GM12878 (cell line): ENCODE data around the gene COL18A1. TPM values are rescaled to one million over a fixed set of nuclear protein-coding genes. Genes with fewer than 3 reads are reported as not detected.

Experiments
- ATAC-seq: fragments of 200-7000 bp; cut with Tn5 transposase; 3 replicates; pipeline ENCODE4 v1.9.1; 2020; ENCODE audit warnings: mild to moderate bottlenecking, moderate library complexity
- BruUV-seq: library from RNA; stranded (reverse); fragments of 400-500 nt; replicated peaks from 2 replicates; lab custom pipeline; 2021; lab: Mats Ljungman, UMichigan
- CTCF ChIA-PET: fragments of 300-600 bp; sonication (Branson Sonifier 250); formaldehyde crosslinking; extraction: SDS; loops from one replicate; lab custom pipeline; 2021; ENCODE audit warnings: inconsistent platforms; lab: Yijun Ruan, JAX
- POLR2A ChIA-PET: fragments of 350-600 bp; formaldehyde crosslinking; extraction: SDS; loops from one replicate; lab custom pipeline; 2021; ENCODE audit warnings: inconsistent platforms; lab: Charles Lee
- RAD21 ChIA-PET: fragments of 300-600 bp; sonication (Branson Sonifier 250); formaldehyde crosslinking; loops from one replicate; lab custom pipeline; 2023; ENCODE audit warnings: antibody characterized with exemption; ENCODE audit not compliant: unreplicated experiment; lab: Charles Lee
- SMC1A ChIA-PET: fragments of 300-600 bp; sonication (Branson Sonifier 250); formaldehyde crosslinking; loops from one replicate; lab custom pipeline; 2023; ENCODE audit not compliant: unreplicated experiment, uncharacterized antibody; lab: Charles Lee
- DNase-seq: peaks from one replicate; pipeline ENCODE4 v3.0.0-alpha.2; 2011; ENCODE audit warnings: low read depth, low spot score
- FAIRE-seq: peaks from 3 replicates; lab custom pipeline; 2011; peaks lifted over from hg19 to GRCh38; lab: Jason Lieb, UNC
- H2AFZ ChIP-seq: 2 replicates; pipeline ENCODE4 v1.6.0; 2011; ENCODE audit warnings: low read depth, low read length, control low read depth; ENCODE audit not compliant: control insufficient read depth
- H3K27ac ChIP-seq: 2 replicates; pipeline ENCODE4 v1.5.1; 2011; ENCODE audit warnings: control low read depth; ENCODE audit not compliant: control insufficient read depth, insufficient read depth
- H3K27me3 ChIP-seq, 2 experiments: replicated peaks in 1 of 2; 2 replicates each; pipeline versions ENCODE4 v1.6.0 to v1.6.1; 2011; ENCODE audit warnings: low read length in 1 of 2; ENCODE audit not compliant: control insufficient read depth in 2 of 2, insufficient read depth in 2 of 2
- H3K36me3 ChIP-seq, 2 experiments: 2 replicates each; pipeline ENCODE4 v1.5.1; 2011; ENCODE audit warnings: low read length in 1 of 2; ENCODE audit not compliant: control insufficient read depth in 2 of 2, insufficient read depth in 2 of 2
- H3K4me1 ChIP-seq: 2 replicates; pipeline ENCODE4 v1.6.1; 2011; ENCODE audit warnings: mild to moderate bottlenecking, low read length, moderate library complexity, mixed read lengths; ENCODE audit not compliant: control insufficient read depth, insufficient read depth
- H3K4me2 ChIP-seq: 2 replicates; pipeline ENCODE4 v1.6.0; 2011; ENCODE audit warnings: control low read depth; ENCODE audit not compliant: control insufficient read depth, insufficient read depth
- H3K4me3 ChIP-seq: fragments of 200-600 bp; sonication (generic); 2 replicates; pipeline ENCODE4 v1.5.1; 2016
- H3K79me2 ChIP-seq: 2 replicates; pipeline ENCODE4 v1.6.0; 2011; ENCODE audit warnings: low read length; ENCODE audit not compliant: control insufficient read depth, insufficient read depth
- H3K9ac ChIP-seq: 2 replicates; pipeline ENCODE4 v1.8.0; 2011; ENCODE audit warnings: low read length, control low read depth, mixed read lengths; ENCODE audit not compliant: control insufficient read depth, insufficient read depth
- H3K9me3 ChIP-seq: replicated peaks from 3 replicates; pipeline ENCODE4 v1.5.1; 2011; ENCODE audit warnings: mild to moderate bottlenecking, low read length; ENCODE audit not compliant: control insufficient read depth, insufficient read depth
- H4K20me1 ChIP-seq: 2 replicates; pipeline ENCODE4 v1.6.0; 2011; ENCODE audit not compliant: control insufficient read depth, insufficient read depth
- ASH2L ChIP-seq: fragments of 300-600, 200-600 bp; sonication (generic); IDR thresholded peaks from 2 replicates; pipeline ENCODE4 v1.6.1; 2017; ENCODE audit warnings: low read depth, mild to moderate bottlenecking, borderline replicate concordance
- CBX3 ChIP-seq: fragments of 200-600 bp; sonication (generic); IDR thresholded peaks from 2 replicates; pipeline ENCODE4 v1.6.1; 2016; ENCODE audit warnings: low read depth, borderline replicate concordance
- HCFC1 ChIP-seq: fragments of 150-350 bp; IDR thresholded peaks from 2 replicates; pipeline ENCODE4 v1.6.1; 2014; ENCODE audit warnings: low read length
- IKZF1 ChIP-seq: fragments of 450-650 bp; conservative IDR thresholded peaks from 2 replicates; pipeline ENCODE4 v1.6.1; 2017; ENCODE audit warnings: antibody characterized with exemption, mild to moderate bottlenecking
- IRF5 ChIP-seq: fragments of 450-650 bp; IDR thresholded peaks from 2 replicates; pipeline ENCODE4 v1.6.1; 2017; ENCODE audit warnings: borderline replicate concordance
- MEF2A ChIP-seq: IDR thresholded peaks from 2 replicates; pipeline ENCODE4 v1.6.1; 2011; ENCODE audit warnings: low read depth, mild to moderate bottlenecking, low read length, moderate library complexity; ENCODE audit not compliant: insufficient read depth
- MTA2 ChIP-seq: fragments of 450-650 bp; IDR thresholded peaks from 2 replicates; pipeline ENCODE4 v1.6.1; 2016; ENCODE audit warnings: low read depth, mild to moderate bottlenecking, moderate library complexity
- NFYB ChIP-seq: IDR thresholded peaks from 2 replicates; pipeline ENCODE4 v1.6.1; 2011; ENCODE audit warnings: low read depth, mild to moderate bottlenecking, low read length, improper control_type of control experiment, moderate library complexity; ENCODE audit not compliant: insufficient read depth
- POLR2AphosphoS5 ChIP-seq: IDR thresholded peaks from 2 replicates; pipeline ENCODE4 v1.6.1; 2011; ENCODE audit warnings: mild to moderate bottlenecking, low read length, inconsistent platforms
- RELA ChIP-seq: fragments of 450-650 bp; IDR thresholded peaks from 2 replicates; pipeline ENCODE4 v1.8.0; 2014; ENCODE audit warnings: borderline replicate concordance; ENCODE audit not compliant: partially characterized antibody
- RUNX3 ChIP-seq: IDR thresholded peaks from 2 replicates; pipeline ENCODE4 v1.6.1; 2012; ENCODE audit warnings: low read length, inconsistent platforms
- TARDBP ChIP-seq: IDR thresholded peaks from 2 replicates; pipeline ENCODE4 v1.6.1; 2016; ENCODE audit warnings: borderline replicate concordance
- USF2 ChIP-seq: IDR thresholded peaks from 2 replicates; pipeline ENCODE4 v1.6.1; 2011; ENCODE audit warnings: low read depth, low read length, improper control_type of control experiment, borderline replicate concordance
- ZBED1 ChIP-seq: IDR thresholded peaks from 2 replicates; pipeline ENCODE4 v1.6.1; 2016; ENCODE audit warnings: borderline replicate concordance
- ZBTB4 ChIP-seq: fragments of 450-650 bp; formaldehyde crosslinking; IDR thresholded peaks from 2 replicates; pipeline ENCODE4 v1.4.0; 2022; ENCODE audit warnings: mild to moderate bottlenecking, moderate library complexity
- ZNF217 ChIP-seq: fragments of 450-650 bp; IDR thresholded peaks from 2 replicates; pipeline ENCODE4 v1.6.1; 2017; ENCODE audit warnings: antibody characterized with exemption, mild to moderate bottlenecking
- ZNF24 ChIP-seq: fragments of 450-650 bp; IDR thresholded peaks from 2 replicates; pipeline ENCODE4 v1.6.1; 2017; ENCODE audit warnings: antibody characterized with exemption, mild to moderate bottlenecking
- ZZZ3 ChIP-seq: IDR thresholded peaks from 2 replicates; pipeline ENCODE4 v1.6.1; 2011; ENCODE audit warnings: low read depth; ENCODE audit not compliant: control insufficient read depth, insufficient read length
- WGBS: methylation state at CpG from one replicate; pipeline ENCODE4 v1.1.6; 2016; ENCODE audit warnings: low lambda C conversion rate; ENCODE audit not compliant: insufficient replicate concordance, insufficient coverage; ENCODE audit errors: missing lambda C conversion rate; 5-methylcytosine and 5-hydroxymethylcytosine counted together
- in situ Hi-C: fragments of 300-500 bp; cut with MboI; formaldehyde crosslinking; loops from 9 replicates; pipeline ENCODE4 v1.14.3; 2018; ENCODE audit warnings: mixed read lengths
- intact Hi-C: fragments of 100-400 bp; cut with micrococcal nuclease; formaldehyde crosslinking; loops from one replicate; pipeline ENCODE4 v1.14.2; 2022; ENCODE audit not compliant: unreplicated experiment
- polyA plus RNA-seq, 11 experiments: library from polyadenylated mRNA; depleted of rRNA in 4 of 11; unstranded in 6 of 11; stranded (reverse) in 5 of 11; fragments of >200 nt; fragmentation: Nextera tagmentation in 4 of 11; fragmentation: Illumina TruSeq in 1 of 11; extraction: Ambion mirVana in 4 of 11; extraction: Trizol in 1 of 11; gene quantifications; 1 replicate in 1 of 11; 2 replicates in 10 of 11; pipeline versions ENCODE4 v1.2.1 to v1.2.3, GENCODE V29; 2011 to 2016; ENCODE audit warnings: inconsistent platforms in 2 of 11, missing spikeins in 2 of 11, low read depth in 1 of 11
- total RNA-seq, 4 experiments: library from RNA; depleted of rRNA in 3 of 4; stranded (reverse); fragments of >200 nt in 3 of 4; fragmentation: Illumina TruSeq in 1 of 4; extraction: Trizol in 1 of 4; gene quantifications; 2 replicates each; pipeline versions ENCODE4 v1.2.1 to v1.2.3, GENCODE V29; 2013 to 2021

Gene COL18A1
- total and polyA plus RNA-seq, 10 of the 15 experiments (the other 5 are each of a cell fraction or from before 2014, with no cell fraction given) = under 0.01 to 0.49 (median 0.09) TPM; not detected in 3

DNA sequence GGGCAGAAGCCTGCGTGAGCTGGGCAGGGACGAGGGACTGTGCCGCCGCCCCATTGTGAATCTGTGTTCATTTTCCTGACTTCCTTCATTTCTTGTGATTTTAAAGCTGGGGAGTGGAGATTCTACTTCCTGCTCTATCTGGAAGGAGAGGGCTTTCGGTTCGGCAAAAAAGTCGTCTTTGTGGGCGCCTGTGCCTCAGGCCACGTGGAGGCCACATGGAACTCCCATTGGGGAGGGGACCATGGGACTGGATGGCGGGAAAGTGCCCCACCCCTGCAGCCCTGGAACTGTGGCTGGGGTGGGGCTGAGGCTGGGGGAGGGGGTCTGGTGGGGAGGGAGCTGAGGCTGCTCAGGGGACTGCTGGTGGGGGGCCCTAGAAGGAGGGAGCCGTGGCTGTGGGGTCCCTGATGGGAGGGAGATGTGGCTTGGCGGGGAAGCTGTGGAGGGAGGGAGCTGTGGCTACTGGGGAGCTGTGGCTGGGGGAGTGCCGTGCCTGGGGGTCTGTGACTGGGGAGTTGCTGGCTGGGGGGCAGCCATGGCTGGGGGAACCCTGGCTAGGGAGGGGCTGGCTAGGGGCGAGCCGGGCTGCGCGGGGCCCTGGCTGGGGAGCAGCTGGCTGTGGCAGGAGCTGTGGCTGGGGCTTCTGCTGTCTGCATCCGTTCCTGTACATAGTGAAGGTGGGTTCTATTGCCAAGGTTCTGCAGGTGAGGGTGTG, 31.5 kb downstream of the COL18A1 start:
- no peaks in the 10 kb centered on the region for H3K4me1 ChIP-seq
- no peak for ATAC-seq
- ChIA-PET CTCF (interaction anchor here (0.7 to 1.2 kb wide), 4 partner anchors 283 to 1058 kb away, joined by 3 read pairs; no protein-coding TSS in a partner anchor), POLR2A (no interaction called here), RAD21 (no interaction called here), SMC1A (interaction anchor here (0.6 to 0.9 kb wide), 2 partner anchors 299 to 420 kb away, joined by 3 read pairs; no protein-coding TSS in a partner anchor)
- 52% methylated on average over 15 of the region's 18 CpGs for WGBS
- H3K4me2 ChIP-seq = no peak overlapping the region
- no TSS peak for BruUV-seq
- H3K4me3 ChIP-seq = no peak overlapping the region
- no peak overlapping the region for H3K27ac ChIP-seq
- intact Hi-C loops (no loop called here), in situ Hi-C loops (no loop called here)
- DNase-seq = no peak
- H3K79me2 ChIP-seq = no peaks in the 10 kb centered on the region
- no peaks in the 10 kb centered on the region; the same call in 2 of the 3 replicates for H3K9me3 ChIP-seq
- H2AFZ ChIP-seq = no peak overlapping the region
- no peaks in the 10 kb centered on the region for H4K20me1 ChIP-seq
- no peak overlapping the region for H3K9ac ChIP-seq
- no peaks in the 10 kb centered on the region for H3K27me3 ChIP-seq
- no peak for FAIRE-seq
- H3K36me3 ChIP-seq = no peaks in the 10 kb centered on the region
- TF ChIP-seq POLR2AphosphoS5 = no peak
- no peak for TF ChIP-seq IRF5
- no peak for TF ChIP-seq ASH2L
- no peak for TF ChIP-seq USF2
- no peak for TF ChIP-seq HCFC1
- TF ChIP-seq ZZZ3 = no peak
- no peak for TF ChIP-seq MTA2
- TF ChIP-seq CBX3 = no peak
- no peak for TF ChIP-seq IKZF1
- no peak for TF ChIP-seq ZNF217
- no peak for TF ChIP-seq ZBTB4
- no peak for TF ChIP-seq ZBED1
- TF ChIP-seq RUNX3 = no peak
- TF ChIP-seq RELA = no peak
- no peak for TF ChIP-seq TARDBP
- no peak for TF ChIP-seq MEF2A
- TF ChIP-seq ZNF24 = no peak
- TF ChIP-seq NFYB = no peak
